ENCODE data around the gene OR51E2.
"Not testable (repeated sequence)": the region's sequence is repeated elsewhere in the genome, so short reads cannot be mapped to it uniquely, and the experiment has no call there.

The OR51E2 gene

GRCh38 chr11:4697585-4697984, at the start of gene OR51E2:
TSS of gene OR51E2 (minus strand) at chr11:4697853. CDS start at chr11:4682711, 15,142 bp downstream.
- no peak within 1 kb of the TSS for H3K9ac ChIP-seq (ENCODE audit: low read length)
- H3K27ac ChIP-seq (ENCODE audit: low read depth, low read length): no peak within 1 kb of the TSS
- no peaks in the 10 kb centered on the region for H3K9me3 ChIP-seq (ENCODE audit: control insufficient read depth, insufficient read depth, low read depth, low read length)
- no peak within 1 kb of the TSS for H3K4me3 ChIP-seq (ENCODE audit: low read depth, low read length)
- no peaks in the 10 kb centered on the region for H3K27me3 ChIP-seq (ENCODE audit: control insufficient read depth, insufficient read depth, low read length)
- H3K36me3 ChIP-seq (ENCODE audit: control insufficient read depth, insufficient read depth, low read length): no peaks in the 10 kb centered on the region
- H3K4me1 ChIP-seq (ENCODE audit: control insufficient read depth, insufficient read depth, low read length): no peaks in the 10 kb centered on the region

DNA sequence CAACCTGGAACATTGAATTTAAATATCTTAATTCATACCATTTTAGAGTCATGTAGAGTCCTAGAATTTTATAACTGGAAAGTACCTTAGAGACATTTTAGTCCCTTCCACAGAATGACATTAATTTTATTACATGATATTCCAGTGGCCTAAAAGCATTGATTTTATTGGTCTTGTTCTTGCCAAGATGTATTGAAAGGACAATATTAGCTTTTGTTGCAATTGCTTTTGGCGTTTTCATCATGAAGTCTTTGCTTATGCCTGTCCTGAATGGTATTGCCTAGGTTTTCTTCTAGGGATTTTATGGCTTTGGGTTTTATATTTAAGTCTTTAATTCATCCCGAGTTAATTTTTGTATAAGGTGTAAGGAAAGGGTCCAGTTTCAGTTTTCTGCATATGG, 43.1 kb upstream of the OR51E2 start:
- Histone ChIP-seq H3K27me3 (ENCODE audit: control insufficient read depth, insufficient read depth, low read length) (no peaks in the 10 kb centered on the region), H3K9ac (ENCODE audit: low read length) (no peak overlapping the region), H3K27ac (ENCODE audit: low read depth, low read length) (no peak overlapping the region), H3K36me3 (ENCODE audit: control insufficient read depth, insufficient read depth, low read length) (no peaks in the 10 kb centered on the region), H3K4me1 (ENCODE audit: control insufficient read depth, insufficient read depth, low read length) (no peaks in the 10 kb centered on the region), H3K4me3 (ENCODE audit: low read depth, low read length) (no peak overlapping the region), H3K9me3 (ENCODE audit: control insufficient read depth, insufficient read depth, low read depth, low read length) (no peaks in the 10 kb centered on the region)

GRCh38 chr11:4727171-4727570, 29.5 kb upstream of the OR51E2 start:
- H3K9ac ChIP-seq (ENCODE audit: low read length): no peak overlapping the region
- H3K27me3 ChIP-seq (ENCODE audit: control insufficient read depth, insufficient read depth, low read length): no peaks in the 10 kb centered on the region
- H3K27ac ChIP-seq (ENCODE audit: low read depth, low read length): no peak overlapping the region

GRCh38 chr11:4722616-4723534, 25.2 kb upstream of the OR51E2 start:
- not testable (repeated sequence) for H3K9ac ChIP-seq (ENCODE audit: low read length); H3K36me3 ChIP-seq (ENCODE audit: control insufficient read depth, insufficient read depth, low read length); H3K4me1 ChIP-seq (ENCODE audit: control insufficient read depth, insufficient read depth, low read length); H3K27ac ChIP-seq (ENCODE audit: low read depth, low read length); H3K27me3 ChIP-seq (ENCODE audit: control insufficient read depth, insufficient read depth, low read length); H3K4me3 ChIP-seq (ENCODE audit: low read depth, low read length); H3K9me3 ChIP-seq (ENCODE audit: control insufficient read depth, insufficient read depth, low read depth, low read length)

More at GRCh38 chr11:4727171-4727570, 29.5 kb upstream of the OR51E2 start:
- Histone ChIP-seq H3K4me1 (ENCODE audit: control insufficient read depth, insufficient read depth, low read length) (no peaks in the 10 kb centered on the region), H3K9me3 (ENCODE audit: control insufficient read depth, insufficient read depth, low read depth, low read length) (no peaks in the 10 kb centered on the region), H3K4me3 (ENCODE audit: low read depth, low read length) (no peak overlapping the region), H3K36me3 (ENCODE audit: control insufficient read depth, insufficient read depth, low read length) (no peaks in the 10 kb centered on the region)

- no peak overlapping the region for H3K27ac ChIP-seq (ENCODE audit: low read depth, low read length)
- H3K9ac ChIP-seq (ENCODE audit: low read length): no peak overlapping the region
- no peaks in the 10 kb centered on the region for H3K9me3 ChIP-seq (ENCODE audit: control insufficient read depth, insufficient read depth, low read depth, low read length)
- no peaks in the 10 kb centered on the region for H3K27me3 ChIP-seq (ENCODE audit: control insufficient read depth, insufficient read depth, low read length)
- H3K4me3 ChIP-seq (ENCODE audit: low read depth, low read length): no peak overlapping the region
- no peaks in the 10 kb centered on the region for H3K36me3 ChIP-seq (ENCODE audit: control insufficient read depth, insufficient read depth, low read length)
- H3K4me1 ChIP-seq (ENCODE audit: control insufficient read depth, insufficient read depth, low read length): peaks cover 11% of the 10 kb centered on the region
These were observed 16.6 kb upstream of the OR51E2 start for GRCh38 chr11:4714300-4714699.

DNA sequence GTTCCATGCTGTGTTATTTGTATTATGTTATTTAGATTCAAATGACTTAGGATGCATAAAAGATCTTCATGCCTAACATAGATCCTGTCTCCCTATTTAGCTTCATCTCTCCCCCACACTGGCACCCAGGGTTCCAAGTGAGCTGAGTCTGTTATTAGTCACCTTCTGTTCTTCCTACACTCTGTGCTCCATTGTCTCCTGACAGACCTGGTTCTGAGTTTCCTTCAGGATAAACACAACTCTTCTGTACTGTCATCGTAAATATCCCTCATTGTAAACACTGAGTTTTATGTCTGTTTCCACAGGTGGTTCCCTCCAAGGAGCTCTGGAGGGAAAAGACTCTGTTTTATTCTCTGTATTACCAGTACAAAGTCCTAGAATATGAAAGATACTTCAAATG, 15.6 kb upstream of the OR51E2 start:
- Histone ChIP-seq H3K27me3 (ENCODE audit: control insufficient read depth, insufficient read depth, low read length) (no peaks in the 10 kb centered on the region), H3K4me3 (ENCODE audit: low read depth, low read length) (no peak overlapping the region), H3K27ac (ENCODE audit: low read depth, low read length) (no peak overlapping the region), H3K36me3 (ENCODE audit: control insufficient read depth, insufficient read depth, low read length) (no peaks in the 10 kb centered on the region), H3K4me1 (ENCODE audit: control insufficient read depth, insufficient read depth, low read length) (peaks cover 7% of the 10 kb centered on the region), H3K9ac (ENCODE audit: low read length) (no peak overlapping the region), H3K9me3 (ENCODE audit: control insufficient read depth, insufficient read depth, low read depth, low read length) (no peaks in the 10 kb centered on the region)

DNA sequence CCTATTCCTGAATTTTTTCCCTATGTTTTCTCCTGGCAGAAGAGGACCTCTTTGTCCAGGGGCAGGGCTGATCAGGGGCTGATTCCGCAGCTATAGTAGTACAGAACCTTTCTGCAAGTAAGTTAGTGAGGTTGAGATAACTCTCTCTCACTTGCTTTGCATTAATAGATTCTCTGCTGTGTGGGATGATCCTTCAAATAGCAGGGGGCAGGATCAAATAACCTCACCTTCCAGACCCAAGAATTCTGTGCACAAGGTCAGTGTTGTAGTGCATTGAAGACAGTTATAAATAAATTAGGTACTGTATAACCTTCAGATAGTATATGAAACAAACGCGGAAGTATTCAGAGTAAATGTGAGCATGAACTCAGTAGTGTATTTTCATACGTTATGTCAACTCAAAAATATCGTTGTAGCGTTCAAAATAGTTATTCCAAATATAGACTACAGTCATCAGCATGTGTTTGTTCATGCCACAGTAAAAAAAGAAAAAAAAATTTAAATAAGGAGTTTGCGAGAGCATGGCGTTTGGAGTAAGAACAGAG, 7.2 kb upstream of the OR51E2 start:
- no peaks in the 10 kb centered on the region for H3K36me3 ChIP-seq (ENCODE audit: control insufficient read depth, insufficient read depth, low read length)
- H3K27ac ChIP-seq (ENCODE audit: low read depth, low read length): no peak overlapping the region
- no peak overlapping the region for H3K9ac ChIP-seq (ENCODE audit: low read length)
- peaks cover 17% of the 10 kb centered on the region for H3K4me1 ChIP-seq (ENCODE audit: control insufficient read depth, insufficient read depth, low read length)
- H3K4me3 ChIP-seq (ENCODE audit: low read depth, low read length): peak overlapping the region; percentile 38
- H3K9me3 ChIP-seq (ENCODE audit: control insufficient read depth, insufficient read depth, low read depth, low read length): no peaks in the 10 kb centered on the region
- no peaks in the 10 kb centered on the region for H3K27me3 ChIP-seq (ENCODE audit: control insufficient read depth, insufficient read depth, low read length)

- H3K36me3 ChIP-seq (ENCODE audit: control insufficient read depth, insufficient read depth, low read length): no peaks in the 10 kb centered on the region
- no peaks in the 10 kb centered on the region for H3K9me3 ChIP-seq (ENCODE audit: control insufficient read depth, insufficient read depth, low read depth, low read length)
- H3K4me3 ChIP-seq (ENCODE audit: low read depth, low read length): peak within 1 kb of the TSS; percentile 38
- H3K4me1 ChIP-seq (ENCODE audit: control insufficient read depth, insufficient read depth, low read length): peaks cover 17% of the 10 kb centered on the region
- H3K9ac ChIP-seq (ENCODE audit: low read length): no peak within 1 kb of the TSS
- H3K27ac ChIP-seq (ENCODE audit: low read depth, low read length): peak within 1 kb of the TSS; percentile 9; the same call in 1 of the 2 replicates
- H3K27me3 ChIP-seq (ENCODE audit: control insufficient read depth, insufficient read depth, low read length): no peaks in the 10 kb centered on the region
These were observed 6.6 kb upstream of the OR51E2 start, which contains the start of gene MMP26 for GRCh38 chr11:4704054-4704789. TSS of gene MMP26 (plus strand) at chr11:4704784.

DNA sequence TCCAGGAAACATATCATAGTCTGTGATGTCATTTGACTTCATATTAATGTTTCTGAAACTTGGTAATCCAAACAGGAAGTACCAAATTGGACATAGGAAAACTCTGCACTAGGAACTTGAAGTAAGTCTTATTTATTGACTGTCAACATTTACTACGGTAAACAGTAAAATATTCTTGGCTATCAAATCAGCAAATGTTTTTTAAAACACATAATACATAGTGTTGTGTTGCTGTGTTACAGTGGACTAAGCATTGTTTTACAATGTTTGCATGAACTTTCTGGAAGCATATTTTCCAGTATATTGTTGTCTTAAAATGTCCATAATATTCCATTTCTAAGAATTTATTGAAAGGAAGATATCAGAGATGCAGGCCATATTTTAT, 2.8 kb upstream of the OR51E2 start:
- H3K4me1 ChIP-seq (ENCODE audit: control insufficient read depth, insufficient read depth, low read length): peaks cover 17% of the 10 kb centered on the region
- H3K4me3 ChIP-seq (ENCODE audit: low read depth, low read length): no peak overlapping the region
- no peak overlapping the region for H3K27ac ChIP-seq (ENCODE audit: low read depth, low read length)
- H3K9me3 ChIP-seq (ENCODE audit: control insufficient read depth, insufficient read depth, low read depth, low read length): no peaks in the 10 kb centered on the region
- no peak overlapping the region for H3K9ac ChIP-seq (ENCODE audit: low read length)
- no peaks in the 10 kb centered on the region for H3K27me3 ChIP-seq (ENCODE audit: control insufficient read depth, insufficient read depth, low read length)
- no peaks in the 10 kb centered on the region for H3K36me3 ChIP-seq (ENCODE audit: control insufficient read depth, insufficient read depth, low read length)

GRCh38 chr11:4699697-4700435, 2.2 kb upstream of the OR51E2 start:
- H3K4me1 ChIP-seq (ENCODE audit: control insufficient read depth, insufficient read depth, low read length): peaks cover 11% of the 10 kb centered on the region
- H3K36me3 ChIP-seq (ENCODE audit: control insufficient read depth, insufficient read depth, low read length): no peaks in the 10 kb centered on the region
- H3K9me3 ChIP-seq (ENCODE audit: control insufficient read depth, insufficient read depth, low read depth, low read length): no peaks in the 10 kb centered on the region
- no peaks in the 10 kb centered on the region for H3K27me3 ChIP-seq (ENCODE audit: control insufficient read depth, insufficient read depth, low read length)
- H3K4me3 ChIP-seq (ENCODE audit: low read depth, low read length): no peak overlapping the region
- no peak overlapping the region for H3K9ac ChIP-seq (ENCODE audit: low read length)
- H3K27ac ChIP-seq (ENCODE audit: low read depth, low read length): no peak overlapping the region
